Measurements from ENCODE around the gene CST9L. TPM values are rescaled to one million over a fixed set of nuclear protein-coding genes. Genes with fewer than 3 reads are reported as not detected.

The CST9L gene
- total and polyA plus RNA-seq, 11 donors = not detected

DNA sequence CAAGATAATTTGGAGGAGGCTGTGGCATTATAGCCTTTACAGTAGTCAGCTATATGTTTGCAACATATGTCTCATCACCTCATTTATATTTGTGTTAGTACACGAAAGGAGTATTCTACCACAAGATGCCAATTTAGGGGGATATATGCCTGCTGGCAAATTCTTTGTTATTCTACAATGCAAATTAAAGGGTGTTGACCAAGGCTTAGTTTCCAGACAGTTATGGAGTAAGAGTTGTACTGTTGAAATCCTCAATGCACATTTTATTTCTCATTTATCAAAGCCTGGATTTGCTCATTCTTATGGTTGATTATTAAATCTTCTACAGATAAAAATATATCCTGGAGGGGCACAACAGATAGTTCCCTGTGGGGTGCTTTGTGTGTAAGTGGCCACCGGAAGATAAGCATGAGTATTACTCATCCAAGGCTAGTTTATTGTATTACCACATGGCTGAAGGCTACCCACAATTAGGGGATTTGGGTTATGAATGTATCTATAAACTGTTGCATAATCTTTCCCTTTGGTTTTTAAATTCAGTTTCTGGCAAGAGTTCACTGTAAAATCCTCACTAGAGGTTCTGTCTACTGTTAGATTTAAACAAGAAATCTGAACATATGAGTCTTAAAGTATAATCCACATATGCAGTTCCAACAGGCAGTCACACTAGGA, 28.4 kb upstream of the CST9L start:
- no peaks in the 10 kb centered on the region for H3K27me3 ChIP-seq
- 43 to 58% (median 49%) methylated on average over 2 of the region's 2 CpGs for WGBS, 4 donors
- H3K4me1 ChIP-seq = no peaks in the 10 kb centered on the region
- no peak for DNase-seq
- no peak for TF ChIP-seq POLR2A (IDR thresholded peaks at IDR 0.05)
- TF ChIP-seq, protein P1, sequence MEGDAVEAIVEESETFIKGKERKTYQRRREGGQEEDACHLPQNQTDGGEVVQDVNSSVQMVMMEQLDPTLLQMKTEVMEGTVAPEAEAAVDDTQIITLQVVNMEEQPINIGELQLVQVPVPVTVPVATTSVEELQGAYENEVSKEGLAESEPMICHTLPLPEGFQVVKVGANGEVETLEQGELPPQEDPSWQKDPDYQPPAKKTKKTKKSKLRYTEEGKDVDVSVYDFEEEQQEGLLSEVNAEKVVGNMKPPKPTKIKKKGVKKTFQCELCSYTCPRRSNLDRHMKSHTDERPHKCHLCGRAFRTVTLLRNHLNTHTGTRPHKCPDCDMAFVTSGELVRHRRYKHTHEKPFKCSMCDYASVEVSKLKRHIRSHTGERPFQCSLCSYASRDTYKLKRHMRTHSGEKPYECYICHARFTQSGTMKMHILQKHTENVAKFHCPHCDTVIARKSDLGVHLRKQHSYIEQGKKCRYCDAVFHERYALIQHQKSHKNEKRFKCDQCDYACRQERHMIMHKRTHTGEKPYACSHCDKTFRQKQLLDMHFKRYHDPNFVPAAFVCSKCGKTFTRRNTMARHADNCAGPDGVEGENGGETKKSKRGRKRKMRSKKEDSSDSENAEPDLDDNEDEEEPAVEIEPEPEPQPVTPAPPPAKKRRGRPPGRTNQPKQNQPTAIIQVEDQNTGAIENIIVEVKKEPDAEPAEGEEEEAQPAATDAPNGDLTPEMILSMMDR (IDR thresholded peaks at IDR 0.05) = no peak
- no peaks in the 10 kb centered on the region for H3K9me3 ChIP-seq
- no peak overlapping the region for H3K4me3 ChIP-seq
- intact Hi-C loops (cut with DNase I) = loop anchor here in 1 of 10 donors (5.0 kb wide), 1 partner anchor 89 kb away; no protein-coding TSS in a partner anchor
- ATAC-seq = no peak
- H3K36me3 ChIP-seq = no peaks in the 10 kb centered on the region
- H3K27ac ChIP-seq = no peak overlapping the region

DNA sequence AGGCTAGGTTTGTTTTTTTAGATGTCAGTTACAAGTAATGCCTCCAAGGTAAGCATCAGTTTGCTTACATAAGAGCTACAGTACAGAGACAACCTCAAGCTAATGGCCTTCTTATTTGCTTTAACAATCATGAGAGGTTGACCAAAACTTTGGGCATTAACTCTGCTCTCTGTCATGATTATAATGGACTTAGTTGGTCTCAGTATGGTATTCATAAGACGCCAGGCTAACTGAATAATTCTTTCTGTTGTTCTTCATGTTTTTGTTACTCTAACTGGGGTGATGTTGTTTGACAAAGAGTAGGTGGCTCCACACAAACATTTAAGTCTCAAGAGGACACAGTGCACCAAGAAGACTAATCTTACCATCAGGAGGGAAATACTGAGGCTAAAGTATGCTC, 27.7 kb upstream of the CST9L start:
- Histone ChIP-seq H3K4me1 (no peaks in the 10 kb centered on the region), H3K27me3 (no peaks in the 10 kb centered on the region), H3K27ac (no peak overlapping the region), H3K9me3 (no peaks in the 10 kb centered on the region), H3K36me3 (no peaks in the 10 kb centered on the region), H3K4me3 (no peak overlapping the region)
- TF ChIP-seq POLR2A (IDR thresholded peaks at IDR 0.05) = no peak
- TF ChIP-seq, protein P1 (IDR thresholded peaks at IDR 0.05) = no peak
- ATAC-seq (no peak), DNase-seq (no peak)
- WGBS, 4 donors = 64 to 80% (median 67%) methylated on average over 1 of the region's 1 CpG
- intact Hi-C loops (cut with DNase I) = loop anchor here in 1 of 10 donors (5.0 kb wide), 1 partner anchor 89 kb away; no protein-coding TSS in a partner anchor

DNA sequence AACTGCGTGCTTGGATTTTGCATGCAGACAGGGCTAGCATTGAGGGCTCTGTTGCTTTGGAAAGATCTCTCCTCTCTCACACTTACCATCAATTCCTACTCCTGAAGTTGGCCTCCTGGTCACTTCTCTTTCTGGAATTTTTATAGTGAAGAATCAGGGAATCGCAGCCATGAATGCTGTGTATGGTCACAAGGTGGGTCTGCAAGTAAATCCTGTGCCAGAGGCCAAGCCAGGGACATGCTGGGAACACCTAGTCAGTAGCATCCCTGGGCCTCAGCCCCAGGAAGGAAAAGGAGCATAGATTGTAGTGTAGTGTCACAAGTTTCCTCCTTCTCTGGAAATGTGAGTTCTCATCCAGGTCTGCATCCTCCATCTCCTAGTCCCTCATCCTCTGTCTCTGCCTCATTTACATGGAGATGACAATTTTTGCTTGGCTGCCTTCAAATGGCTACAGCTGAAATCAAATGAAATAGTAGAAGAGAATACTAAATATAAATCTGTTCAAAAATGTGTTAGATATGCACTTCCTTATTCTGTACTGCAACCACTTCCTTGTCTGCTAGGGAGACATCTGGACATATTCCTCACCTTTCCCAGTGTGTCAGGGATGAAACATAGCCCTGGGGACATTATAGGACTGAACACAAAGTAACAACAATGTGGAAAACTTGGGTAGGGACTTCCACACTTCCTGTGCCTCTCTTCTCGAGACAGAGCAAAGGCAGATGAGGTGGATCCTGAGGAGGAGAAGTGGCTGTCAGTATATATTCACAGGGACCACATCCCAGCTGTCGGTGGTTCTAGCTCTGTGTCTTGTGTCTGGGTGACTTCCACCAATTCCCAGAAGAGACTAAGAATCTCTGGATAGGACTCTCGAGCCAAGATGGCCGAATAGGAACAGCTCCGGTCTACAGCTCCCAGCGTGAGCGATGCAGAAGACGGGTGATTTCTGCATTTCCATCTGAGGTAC, 20.4 kb upstream of the CST9L start:
- Histone ChIP-seq H3K36me3 (no peaks in the 10 kb centered on the region), H3K27me3 (peaks cover 0 to 27% (median 3%) of the 10 kb centered on the region in 9 donors), H3K4me1 (no peaks in the 10 kb centered on the region), H3K9me3 (no peaks in the 10 kb centered on the region), H3K4me3 (no peak overlapping the region), H3K27ac (no peak overlapping the region)
- DNase-seq = no peak
- no peak for TF ChIP-seq POLR2A (IDR thresholded peaks at IDR 0.05)
- TF ChIP-seq, protein P1 (IDR thresholded peaks at IDR 0.05) = no peak
- intact Hi-C loops (cut with DNase I) = no loop called here
- WGBS, 4 donors = 79 to 88% (median 82%) methylated on average over 9 to 10 of the region's 10 CpGs
- no peak for ATAC-seq

DNA sequence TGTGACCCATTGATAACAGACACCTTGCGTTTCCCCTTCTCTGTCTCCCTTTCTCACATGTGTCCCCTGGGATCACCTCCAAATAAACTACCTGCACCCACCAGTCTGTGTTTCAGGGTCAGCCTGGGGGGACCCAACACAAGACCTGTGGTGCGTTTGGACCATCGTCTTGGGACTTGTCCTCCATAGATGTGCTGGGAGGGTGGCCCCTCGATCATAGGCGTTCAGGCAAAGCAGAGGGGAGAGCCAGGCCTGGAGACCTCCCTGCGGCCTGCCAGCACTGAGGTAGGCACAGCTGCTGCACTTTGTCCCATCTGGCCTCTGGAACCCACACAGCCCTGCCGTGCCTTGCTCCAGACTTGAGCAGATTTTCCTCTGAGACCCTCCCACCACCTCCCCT, 19.3 kb upstream of the CST9L start:
- Histone ChIP-seq H3K9me3 (no peaks in the 10 kb centered on the region), H3K4me1 (no peaks in the 10 kb centered on the region), H3K27ac (no peak overlapping the region), H3K27me3 (peaks cover 0 to 27% (median 3%) of the 10 kb centered on the region in 9 donors), H3K4me3 (no peak overlapping the region), H3K36me3 (no peaks in the 10 kb centered on the region)
- intact Hi-C loops (cut with DNase I) = no loop called here
- 74 to 82% (median 78%) methylated on average over 7 of the region's 7 CpGs for WGBS, 4 donors
- DNase-seq (no peak), ATAC-seq (no peak)
- no peak for TF ChIP-seq POLR2A (IDR thresholded peaks at IDR 0.05)
- TF ChIP-seq, protein P1 (IDR thresholded peaks at IDR 0.05) = no peak

Measured in heart left ventricle (tissue), 16 donors.